Activated T-cell treated with anti-CD3 and anti-CD28 coated beads, Interleukin-2, amount 50 U/mL, for 72 hours (primary cell): ENCODE results near the gene ANO1. TPM values are rescaled to one million over a fixed set of nuclear protein-coding genes. Genes with fewer than 3 reads are reported as not detected.

Experiments
- ATAC-seq, 2 donors: fragments of 150-1000 bp; cut with Tn5 transposase; replicated peaks in 1 of 2; 2 replicates each; pipeline ENCODE4 v1.10.0; 2021; ENCODE audit warnings: moderate library complexity in 2 of 2, mild to moderate bottlenecking in 1 of 2
- DNase-seq, 2 donors: peaks; one replicate each; pipeline ENCODE4 v3.0.0; 2021 to 2022; ENCODE audit warnings: mixed read lengths in 1 of 2
- H3K27ac Mint-ChIP-seq: one replicate; pipeline ENCODE4 v1.8.0; 2022; ENCODE audit warnings: mild to moderate bottlenecking, moderate library complexity, mixed read lengths
- H3K27me3 Mint-ChIP-seq: one replicate; pipeline ENCODE4 v1.8.0; 2022; ENCODE audit warnings: low read depth, mixed read lengths
- H3K36me3 Mint-ChIP-seq, 2 donors: one replicate each; pipeline ENCODE4 v1.8.0; 2022; ENCODE audit warnings: mixed read lengths in 2 of 2, mild to moderate bottlenecking in 1 of 2; ENCODE audit not compliant: insufficient read depth in 2 of 2
- H3K4me1 Mint-ChIP-seq: one replicate; pipeline ENCODE4 v1.8.0; 2022; ENCODE audit warnings: low read depth, mixed read lengths
- H3K4me3 Mint-ChIP-seq, 2 donors: one replicate each; pipeline ENCODE4 v1.8.0; 2022; ENCODE audit warnings: mild to moderate bottlenecking in 2 of 2, mixed read lengths in 2 of 2, moderate library complexity in 2 of 2
- H3K9me3 Mint-ChIP-seq, 2 donors: one replicate each; pipeline ENCODE4 v1.8.0; 2022; ENCODE audit warnings: mixed read lengths in 2 of 2
- total RNA-seq, 2 donors: library from RNA; stranded (reverse); gene quantifications; one replicate each; pipeline ENCODE4 v1.2.3, GENCODE V29; 2022

The ANO1 gene
- total RNA-seq, 2 donors from 2014 or later, result not detected

- no peaks in the 10 kb centered on the region for H3K36me3 Mint-ChIP-seq
- no peaks in the 10 kb centered on the region for H3K9me3 Mint-ChIP-seq
- H3K27me3 Mint-ChIP-seq, result no peaks in the 10 kb centered on the region
- DNase-seq, result no peak
- H3K4me1 Mint-ChIP-seq, result no peaks in the 10 kb centered on the region
- H3K4me3 Mint-ChIP-seq, result no peak overlapping the region
- no peak for ATAC-seq
- no peak overlapping the region for H3K27ac Mint-ChIP-seq
Measured at GRCh38 chr11:70135142-70135541, 57.0 kb downstream of the ANO1 start.

GRCh38 chr11:70135625-70136059, 57.5 kb downstream of the ANO1 start:
- no peak overlapping the region for H3K4me3 Mint-ChIP-seq
- peaks cover under 1% of the 10 kb centered on the region for H3K27me3 Mint-ChIP-seq
- H3K27ac Mint-ChIP-seq, result no peak overlapping the region
- DNase-seq, result no peak
- ATAC-seq, result no peak
- no peaks in the 10 kb centered on the region for H3K36me3 Mint-ChIP-seq
- no peaks in the 10 kb centered on the region for H3K4me1 Mint-ChIP-seq
- no peaks in the 10 kb centered on the region for H3K9me3 Mint-ChIP-seq

- ATAC-seq (no peak), DNase-seq (no peak)
- Mint-ChIP-seq H3K36me3 (no peaks in the 10 kb centered on the region), H3K27me3 (peaks cover 15% of the 10 kb centered on the region), H3K4me1 (no peaks in the 10 kb centered on the region), H3K27ac (no peak overlapping the region), H3K4me3 (no peak overlapping the region), H3K9me3 (no peaks in the 10 kb centered on the region)
Measured at GRCh38 chr11:70137383-70137782, 59.3 kb downstream of the ANO1 start.

DNA sequence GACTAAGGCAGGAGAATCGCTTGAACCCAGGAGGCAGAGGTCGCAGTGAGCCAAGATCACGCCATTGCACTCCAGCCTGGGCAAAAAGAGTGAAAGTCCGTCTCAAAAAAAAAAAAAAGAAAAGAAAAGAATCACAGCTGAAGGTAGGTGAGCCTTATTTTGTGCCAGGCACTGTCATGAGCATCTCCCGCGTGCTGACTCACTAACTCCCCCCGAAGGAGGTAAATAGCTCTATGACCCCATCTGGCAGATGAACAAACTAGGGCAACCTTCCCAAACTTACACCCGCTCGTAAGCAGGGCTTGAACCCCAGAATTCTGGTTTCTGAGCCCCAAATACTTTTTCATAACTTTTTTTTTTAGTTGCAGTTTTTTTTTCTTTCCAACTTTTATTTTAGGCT, 60.3 kb downstream of the ANO1 start:
- Mint-ChIP-seq H3K9me3 (no peaks in the 10 kb centered on the region), H3K4me1 (no peaks in the 10 kb centered on the region), H3K4me3 (no peak overlapping the region), H3K36me3 (no peaks in the 10 kb centered on the region), H3K27me3 (peaks cover 25% of the 10 kb centered on the region), H3K27ac (no peak overlapping the region)
- ATAC-seq, result no peak
- no peak for DNase-seq

DNA sequence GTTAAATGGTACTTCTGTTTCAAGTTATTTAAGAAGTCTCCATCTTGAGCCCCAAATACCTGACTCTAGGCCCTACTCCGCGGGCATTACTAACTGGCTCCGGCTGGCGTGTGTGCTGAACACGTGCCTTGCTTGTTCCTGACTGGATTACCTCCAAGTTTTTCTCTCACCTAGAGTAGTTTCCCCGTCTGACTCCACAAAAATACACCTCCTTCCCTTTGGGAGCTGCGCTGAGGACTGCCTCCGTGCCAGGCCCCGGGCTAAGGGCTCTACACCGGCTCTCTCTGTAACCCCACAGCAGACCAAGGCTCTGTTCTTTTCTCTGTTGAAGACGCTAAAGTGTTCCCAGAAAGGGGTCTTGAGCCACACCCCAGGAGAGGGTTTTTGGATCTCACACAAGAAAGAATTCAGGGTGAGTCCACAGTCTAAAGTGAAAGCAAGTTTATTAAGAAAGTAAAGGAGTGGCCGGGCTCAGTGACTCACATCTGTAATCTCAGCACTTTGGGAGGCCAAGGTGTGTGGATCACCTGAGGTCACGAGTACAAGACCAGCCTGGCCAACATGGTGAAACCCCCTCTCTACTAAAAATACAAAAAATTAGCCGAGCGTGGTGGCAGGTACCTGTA, 61.8 kb downstream of the ANO1 start:
- H3K36me3 Mint-ChIP-seq, result no peaks in the 10 kb centered on the region
- no peak for ATAC-seq
- H3K9me3 Mint-ChIP-seq, result no peaks in the 10 kb centered on the region
- peaks cover 38% of the 10 kb centered on the region for H3K27me3 Mint-ChIP-seq
- no peak for DNase-seq
- H3K4me1 Mint-ChIP-seq, result no peaks in the 10 kb centered on the region
- no peak overlapping the region for H3K4me3 Mint-ChIP-seq
- H3K27ac Mint-ChIP-seq, result no peak overlapping the region

DNA sequence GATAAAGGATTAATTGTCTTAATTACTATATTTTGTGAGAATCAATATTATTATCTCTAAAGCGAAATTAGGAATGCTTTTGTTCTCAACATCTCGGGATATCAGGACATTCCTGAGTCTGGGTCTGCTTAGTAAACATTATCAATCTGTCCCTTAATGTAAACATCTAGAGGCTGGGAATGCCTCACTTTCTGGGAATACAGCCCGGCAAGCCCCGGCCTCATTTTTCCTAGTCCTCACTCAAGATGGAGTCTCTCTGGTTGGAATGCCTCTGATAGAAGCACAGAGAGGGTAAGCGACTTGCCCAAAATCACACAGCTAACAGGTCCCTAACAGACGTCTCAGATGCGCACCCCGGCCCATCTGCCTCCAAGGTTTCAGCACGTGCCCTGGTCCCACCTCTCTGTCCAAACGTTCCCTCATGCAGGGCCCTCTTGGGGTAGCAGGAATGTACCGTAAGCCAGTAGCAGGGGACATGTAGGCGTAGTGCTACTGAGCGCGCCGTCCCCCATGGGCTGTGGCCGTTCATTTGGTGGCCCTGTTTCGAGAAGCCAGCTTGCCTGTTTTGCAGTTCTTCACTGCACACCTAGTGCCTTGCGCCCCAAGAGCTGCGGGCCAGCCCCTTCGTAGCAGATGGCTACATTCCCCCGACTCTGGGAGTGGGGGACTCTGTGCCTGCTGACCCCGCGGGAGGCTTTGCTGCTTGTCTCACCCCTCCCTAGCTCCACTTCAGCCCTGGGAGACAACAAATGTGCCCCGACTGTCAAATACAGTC, 62.8 kb downstream of the ANO1 start:
- peaks cover 40% of the 10 kb centered on the region for H3K27me3 Mint-ChIP-seq
- no peaks in the 10 kb centered on the region for H3K9me3 Mint-ChIP-seq
- no peak overlapping the region for H3K27ac Mint-ChIP-seq
- no peak for ATAC-seq
- peak in 1 of 2 donors; percentile 6 for DNase-seq
- no peaks in the 10 kb centered on the region for H3K4me1 Mint-ChIP-seq
- no peaks in the 10 kb centered on the region for H3K36me3 Mint-ChIP-seq
- no peak overlapping the region for H3K4me3 Mint-ChIP-seq

DNA sequence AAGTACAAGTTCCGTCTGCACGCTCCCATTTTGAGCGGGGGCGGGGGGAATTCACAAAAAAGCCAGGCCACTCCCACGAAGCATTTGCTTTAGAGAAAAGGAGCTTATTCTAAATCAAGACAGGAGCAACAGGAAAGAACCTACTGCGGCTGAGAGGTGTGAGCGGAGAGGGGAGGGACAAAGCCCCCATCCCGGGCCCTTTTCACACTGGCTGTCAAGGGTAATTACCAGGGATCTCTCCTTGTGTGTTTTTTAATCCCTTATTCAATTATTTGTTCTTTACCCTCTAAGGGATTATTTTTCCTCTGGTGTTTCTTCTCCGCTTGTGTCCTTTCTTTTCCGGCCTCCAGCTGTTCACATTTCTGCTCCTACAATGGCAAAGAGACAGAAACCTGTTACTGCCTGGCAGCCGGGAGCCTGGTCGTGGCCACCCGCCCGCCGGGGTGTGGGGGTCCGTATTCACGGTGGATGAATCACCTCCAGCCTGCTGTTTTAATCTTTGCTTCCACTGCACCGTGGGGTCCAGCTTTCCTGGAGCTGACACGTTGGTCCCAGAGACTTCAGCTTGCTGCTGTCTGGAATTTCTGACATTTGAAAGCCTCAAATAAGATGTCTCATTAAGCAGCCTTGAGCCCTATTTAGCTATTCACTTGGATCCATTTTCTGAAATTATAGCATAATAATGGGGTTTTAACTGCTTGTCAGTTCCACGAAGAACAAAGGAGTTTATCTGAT, 63.5 kb downstream of the ANO1 start:
- no peak overlapping the region for H3K4me3 Mint-ChIP-seq
- DNase-seq, result peak in 1 of 2 donors; percentile 4

DNA sequence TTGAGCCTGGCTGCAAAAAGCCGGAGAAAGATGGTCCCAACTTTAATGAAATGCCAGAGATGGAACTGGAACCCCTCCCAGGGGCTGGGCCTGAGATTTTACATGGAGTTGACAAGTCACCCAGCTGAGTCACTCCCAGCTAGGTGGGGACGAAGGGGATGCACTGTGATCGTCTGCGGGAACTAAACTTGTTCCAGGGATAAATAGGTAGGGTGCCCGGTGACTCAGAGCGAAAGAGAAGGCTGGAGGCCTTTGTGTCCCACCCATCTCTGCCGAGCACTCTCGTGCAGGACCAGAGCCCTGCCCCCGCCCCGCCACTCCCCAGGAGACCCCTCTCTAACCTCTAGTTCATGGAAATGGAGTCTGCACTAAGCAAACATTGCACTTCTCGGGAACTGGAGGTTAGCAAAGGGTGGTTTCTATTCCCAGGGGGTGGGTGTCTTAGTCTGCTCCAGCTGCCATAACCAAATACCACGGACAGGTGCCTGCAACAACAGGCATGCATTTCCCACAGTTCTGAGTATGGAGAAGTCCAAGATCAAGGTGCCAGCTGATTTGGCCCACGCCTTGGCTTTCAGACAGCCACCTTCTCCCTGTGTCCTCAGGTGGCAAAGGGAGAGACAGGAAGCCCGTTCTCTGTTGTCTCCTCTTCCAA, 64.2 kb downstream of the ANO1 start:
- no peak for DNase-seq
- no peak overlapping the region for H3K27ac Mint-ChIP-seq
- peaks cover 52% of the 10 kb centered on the region for H3K27me3 Mint-ChIP-seq

More for the DNA sequence above, 63.5 kb downstream of the ANO1 start:
- no peaks in the 10 kb centered on the region for H3K4me1 Mint-ChIP-seq
- no peak overlapping the region for H3K27ac Mint-ChIP-seq
- H3K27me3 Mint-ChIP-seq, result peaks cover 47% of the 10 kb centered on the region
- no peaks in the 10 kb centered on the region for H3K36me3 Mint-ChIP-seq
- no peaks in the 10 kb centered on the region for H3K9me3 Mint-ChIP-seq
- no peak for ATAC-seq

GRCh38 chr11:70144262-70144661, 66.1 kb downstream of the ANO1 start:
- peaks cover 58% of the 10 kb centered on the region for H3K27me3 Mint-ChIP-seq
- ATAC-seq (no peak), DNase-seq (no peak)
- no peaks in the 10 kb centered on the region for H3K4me1 Mint-ChIP-seq
- H3K36me3 Mint-ChIP-seq, result no peaks in the 10 kb centered on the region
- H3K9me3 Mint-ChIP-seq, result no peaks in the 10 kb centered on the region
- H3K4me3 Mint-ChIP-seq, result no peak overlapping the region
- no peak overlapping the region for H3K27ac Mint-ChIP-seq

More for the DNA sequence above, 64.2 kb downstream of the ANO1 start:
- Mint-ChIP-seq H3K9me3 (no peaks in the 10 kb centered on the region), H3K4me3 (no peak overlapping the region), H3K4me1 (no peaks in the 10 kb centered on the region), H3K36me3 (no peaks in the 10 kb centered on the region)
- no peak for ATAC-seq

- Mint-ChIP-seq H3K27me3 (peaks cover 58% of the 10 kb centered on the region), H3K36me3 (no peaks in the 10 kb centered on the region), H3K4me1 (no peaks in the 10 kb centered on the region), H3K27ac (no peak overlapping the region), H3K4me3 (no peak overlapping the region), H3K9me3 (no peaks in the 10 kb centered on the region)
- ATAC-seq (no peak), DNase-seq (no peak)
Measured at GRCh38 chr11:70145071-70145470, 67.0 kb downstream of the ANO1 start.

GRCh38 chr11:70145841-70146240, 67.7 kb downstream of the ANO1 start:
- no peak overlapping the region for H3K27ac Mint-ChIP-seq
- no peaks in the 10 kb centered on the region for H3K9me3 Mint-ChIP-seq
- DNase-seq, result no peak
- no peak overlapping the region for H3K4me3 Mint-ChIP-seq
- H3K27me3 Mint-ChIP-seq, result peaks cover 56% of the 10 kb centered on the region
- no peak for ATAC-seq
- H3K4me1 Mint-ChIP-seq, result no peaks in the 10 kb centered on the region
- no peaks in the 10 kb centered on the region for H3K36me3 Mint-ChIP-seq

- Mint-ChIP-seq H3K4me1 (no peaks in the 10 kb centered on the region), H3K4me3 (no peak overlapping the region), H3K36me3 (no peaks in the 10 kb centered on the region), H3K27ac (no peak overlapping the region), H3K9me3 (no peaks in the 10 kb centered on the region), H3K27me3 (peaks cover 51% of the 10 kb centered on the region)
- no peak for DNase-seq
- no peak for ATAC-seq
Measured at GRCh38 chr11:70146299-70146698, 68.2 kb downstream of the ANO1 start.
